ENCODE measurements around the gene VAT1L. TPM values are rescaled to one million over a fixed set of nuclear protein-coding genes. Genes with fewer than 3 reads are reported as not detected.

Gene VAT1L
- total RNA-seq, 2 experiments from 2014 or later, result not detected

GRCh38 chr16:77860953-77861352 lies 72.6 kb downstream of the VAT1L start:
- ChIA-PET POLR2A (no interaction called here), CTCF (no interaction called here)

GRCh38 chr16:77863250-77863649 lies 74.9 kb downstream of the VAT1L start:
- POLR2A ChIA-PET, result no interaction called here
- CTCF ChIA-PET, result no interaction called here

GRCh38 chr16:77866752-77867151 lies 78.4 kb downstream of the VAT1L start:
- POLR2A ChIA-PET, result no interaction called here

DNA sequence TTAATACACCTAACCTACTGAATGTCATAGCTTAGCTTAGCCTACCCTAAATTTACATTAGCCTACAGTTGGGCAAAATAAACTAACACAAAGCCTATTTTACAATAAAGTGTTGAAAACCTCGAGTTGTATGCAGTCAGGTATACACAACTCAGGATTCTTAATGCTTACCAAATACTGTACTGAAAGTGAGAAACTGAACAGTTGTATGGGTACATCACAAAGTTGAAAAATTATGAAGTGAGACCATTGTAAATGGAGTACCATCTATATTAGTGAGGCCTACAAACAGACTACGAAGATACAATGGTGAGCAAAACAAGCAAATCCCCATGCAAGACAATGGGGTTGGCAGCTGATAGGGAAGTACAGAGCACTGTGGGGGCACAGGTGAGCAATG lies 79.7 kb downstream of the VAT1L start:
- ChIA-PET CTCF (no interaction called here), POLR2A (no interaction called here)

More at GRCh38 chr16:77866752-77867151, 78.4 kb downstream of the VAT1L start:
- CTCF ChIA-PET, result no interaction called here

- ChIA-PET CTCF (no interaction called here), POLR2A (no interaction called here)
These were observed 80.1 kb downstream of the VAT1L start for GRCh38 chr16:77868478-77868877.

GRCh38 chr16:77869997-77870813 lies 81.8 kb downstream of the VAT1L start:
- ChIA-PET POLR2A (no interaction called here), CTCF (no interaction called here)

- POLR2A ChIA-PET, result no interaction called here
- CTCF ChIA-PET, result no interaction called here
These were observed 83.6 kb downstream of the VAT1L start for GRCh38 chr16:77871932-77872331.

- CTCF ChIA-PET, result no interaction called here
- POLR2A ChIA-PET, result no interaction called here
These were observed 84.7 kb downstream of the VAT1L start for GRCh38 chr16:77873066-77873465.

DNA sequence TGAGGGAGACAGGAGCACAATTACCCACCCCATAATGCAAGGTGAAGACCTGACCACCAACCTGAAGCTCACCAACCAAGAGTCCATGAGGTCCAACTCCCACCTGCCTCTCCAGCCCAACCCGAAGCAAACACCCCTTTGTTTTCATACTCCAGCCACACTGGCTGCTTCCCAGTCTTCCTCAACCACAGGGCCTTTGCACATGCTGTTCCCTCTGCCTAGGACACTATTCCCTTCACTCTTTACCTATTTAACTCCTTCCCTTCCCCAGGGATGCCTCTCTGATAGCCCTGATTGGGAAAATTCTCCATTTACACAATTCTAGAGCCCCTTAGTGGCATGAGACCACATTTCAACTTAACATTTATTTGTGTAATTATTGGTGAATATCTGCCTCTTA lies 86.0 kb downstream of the VAT1L start:
- CTCF ChIA-PET, result interaction anchor here (0.7 kb wide), 1 partner anchor 90 kb away, joined by 4 read pairs; no protein-coding TSS in a partner anchor

GRCh38 chr16:77876776-77877175 lies 88.4 kb downstream of the VAT1L start:
- POLR2A ChIA-PET, result no interaction called here
- CTCF ChIA-PET, result no interaction called here

More for the DNA sequence above, 86.0 kb downstream of the VAT1L start:
- POLR2A ChIA-PET, result no interaction called here

DNA sequence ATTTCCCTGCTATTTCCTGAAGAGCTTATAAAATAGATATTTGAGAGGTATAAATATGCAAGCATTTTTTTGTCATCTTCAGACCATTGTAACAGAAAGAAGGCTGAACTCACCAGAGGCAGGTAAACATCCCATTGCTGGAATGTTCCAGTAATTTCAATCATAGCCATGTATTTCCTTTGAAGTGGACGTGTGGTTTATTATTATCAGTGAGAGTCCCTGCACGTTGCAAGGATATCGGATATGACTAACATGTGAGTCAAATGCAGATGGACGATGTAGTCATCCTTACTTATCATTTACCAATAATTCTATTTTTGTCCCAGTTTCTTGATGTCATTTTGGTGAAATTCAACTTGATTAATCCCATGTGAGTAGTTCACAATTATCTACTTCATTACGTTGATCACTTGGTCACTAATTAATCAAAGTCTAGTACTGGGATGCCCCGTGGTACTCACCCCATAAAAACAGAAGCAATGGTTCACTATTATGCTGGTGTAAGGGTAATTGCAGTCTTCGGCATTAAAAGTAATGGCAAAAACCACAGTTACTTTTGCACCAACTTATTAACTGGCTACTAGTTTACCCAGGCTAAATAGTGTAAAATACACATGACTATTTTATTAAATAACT lies 89.5 kb downstream of the VAT1L start:
- ChIA-PET CTCF (interaction anchor here (0.7 kb wide), 1 partner anchor 15 kb away, joined by 3 read pairs; no protein-coding TSS in a partner anchor), POLR2A (no interaction called here)

DNA sequence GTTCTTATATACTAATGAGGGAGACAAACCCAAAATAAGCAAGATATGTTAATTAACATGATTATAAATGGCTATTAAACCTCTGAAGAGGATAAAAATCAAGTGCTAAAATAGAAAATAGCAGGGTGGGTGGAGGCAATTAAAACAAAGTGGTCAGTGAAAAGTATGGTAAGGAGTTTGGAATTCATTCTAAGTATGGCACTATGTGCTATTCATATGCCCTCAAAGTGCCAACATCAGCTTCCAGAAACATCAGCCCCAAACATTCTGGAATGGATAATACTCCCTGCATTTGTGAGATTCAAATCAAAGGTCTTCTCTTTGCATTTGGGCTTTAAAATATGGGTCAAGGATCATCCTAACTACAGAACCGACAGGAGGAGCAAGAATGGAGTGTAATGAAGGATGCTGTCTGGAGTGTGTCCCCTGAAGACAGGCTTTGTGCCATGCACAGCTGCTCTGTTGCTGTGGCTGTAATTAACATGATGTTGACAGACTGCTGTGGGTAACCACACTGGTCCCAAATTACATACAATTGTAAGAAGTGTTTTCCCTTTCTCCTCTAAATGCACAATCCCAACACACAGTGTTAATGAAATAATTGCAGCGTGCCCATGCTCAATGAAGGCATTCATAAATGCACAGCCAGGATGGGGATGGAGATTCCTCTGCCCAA lies 93.1 kb downstream of the VAT1L start:
- POLR2A ChIA-PET, result no interaction called here
- CTCF ChIA-PET, result no interaction called here

- ChIA-PET CTCF (no interaction called here), POLR2A (no interaction called here)
These were observed 94.0 kb downstream of the VAT1L start for GRCh38 chr16:77882358-77882757.

GRCh38 chr16:77885571-77886295 lies 97.4 kb downstream of the VAT1L start:
- POLR2A ChIA-PET, result no interaction called here

GRCh38 chr16:77888871-77889270 lies 100.5 kb downstream of the VAT1L start:
- ChIA-PET POLR2A (no interaction called here), CTCF (no interaction called here)

More at GRCh38 chr16:77885571-77886295, 97.4 kb downstream of the VAT1L start:
- CTCF ChIA-PET, result no interaction called here

GRCh38 chr16:77890075-77890474 lies 101.7 kb downstream of the VAT1L start:
- ChIA-PET CTCF (no interaction called here), POLR2A (no interaction called here)

- POLR2A ChIA-PET, result no interaction called here
- CTCF ChIA-PET, result no interaction called here
These were observed 105.8 kb downstream of the VAT1L start for GRCh38 chr16:77894162-77894561.

GRCh38 chr16:77895962-77896361 lies 107.6 kb downstream of the VAT1L start:
- POLR2A ChIA-PET, result no interaction called here
- CTCF ChIA-PET, result no interaction called here

DNA sequence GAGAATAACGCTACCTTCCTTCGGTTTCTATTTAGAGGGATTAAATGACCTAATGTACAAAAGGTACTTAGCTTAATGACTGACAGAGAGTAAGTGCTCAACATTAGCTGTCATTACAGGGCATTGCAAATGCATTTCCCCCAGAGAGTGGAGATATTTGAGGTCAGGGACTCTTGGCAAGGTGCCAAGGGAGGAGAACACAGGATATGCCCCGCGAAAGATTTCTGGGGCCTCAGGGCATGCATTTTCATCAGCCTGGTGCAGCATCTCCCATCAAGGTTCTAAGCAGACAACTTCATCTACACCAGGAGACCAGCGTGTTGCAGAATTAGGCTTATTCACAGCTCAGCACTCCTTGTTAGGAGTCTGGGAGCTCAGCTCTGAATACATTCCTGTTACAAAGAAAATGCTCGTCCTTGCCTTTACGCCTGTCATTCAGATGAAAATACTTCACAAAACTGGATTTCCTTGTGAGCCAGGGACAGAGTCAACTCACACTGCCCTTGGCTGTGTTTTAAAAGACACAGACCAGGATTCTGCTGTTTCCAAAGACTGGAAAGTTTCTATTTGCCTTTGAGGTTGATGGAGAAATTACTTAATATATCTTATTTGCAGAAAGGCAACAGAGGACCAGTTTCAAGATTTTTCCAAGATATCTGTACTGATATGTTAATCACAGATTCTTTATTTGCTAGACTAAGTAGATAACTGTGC lies 108.2 kb downstream of the VAT1L start:
- ChIA-PET CTCF (no interaction called here), POLR2A (no interaction called here)

- POLR2A ChIA-PET, result no interaction called here
These were observed 108.7 kb downstream of the VAT1L start for GRCh38 chr16:77897129-77897437.

More at GRCh38 chr16:77897129-77897437, 108.7 kb downstream of the VAT1L start:
- CTCF ChIA-PET, result no interaction called here

Data from activated CD8-positive, alpha-beta memory T cell treated with anti-CD3 and anti-CD28 coated beads for 36 hours (primary cell).